Activated CD4-positive, alpha-beta T cell treated with anti-CD3 and anti-CD28 coated beads, Interleukin-2, Interleukin-4, amounts not matched to agents 100 ng/mL and 50 ng/mL, durations not matched to agents 16 hours and 8 hours (primary cell): ENCODE results near the gene ALK.
"Not testable (repeated sequence)": the region's sequence is repeated elsewhere in the genome, so short reads cannot be mapped to it uniquely, and the experiment has no call there.

Experiments used
- DNase-seq: peaks from one replicate; pipeline ENCODE4 v3.0.0-alpha.2; 2020; ENCODE audit warnings: low spot score

ALK gene

GRCh38 chr2:29755829-29756228, 165.6 kb downstream of the ALK start:
- DNase-seq = no peak

GRCh38 chr2:29755233-29755632, 166.2 kb downstream of the ALK start:
- no peak for DNase-seq

- DNase-seq = no peak
These were observed 167.5 kb downstream of the ALK start for GRCh38 chr2:29753671-29754444.

GRCh38 chr2:29751390-29751789, 170.0 kb downstream of the ALK start:
- DNase-seq = no peak

- DNase-seq = not testable (repeated sequence)
These were observed 170.9 kb downstream of the ALK start for GRCh38 chr2:29750463-29750862.

- no peak for DNase-seq
These were observed 171.5 kb downstream of the ALK start for GRCh38 chr2:29749843-29750242.

GRCh38 chr2:29749041-29749440, 172.3 kb downstream of the ALK start:
- no peak for DNase-seq

GRCh38 chr2:29747786-29748470, 173.5 kb downstream of the ALK start:
- DNase-seq = no peak

GRCh38 chr2:29744976-29745375, 176.4 kb downstream of the ALK start:
- no peak for DNase-seq

GRCh38 chr2:29743516-29743915, 177.9 kb downstream of the ALK start:
- no peak for DNase-seq

- no peak for DNase-seq
These were observed 178.7 kb downstream of the ALK start for GRCh38 chr2:29742656-29743055.

GRCh38 chr2:29741132-29741531, 180.3 kb downstream of the ALK start:
- DNase-seq = no peak

- no peak for DNase-seq
These were observed 187.4 kb downstream of the ALK start for GRCh38 chr2:29733965-29734364.

- no peak for DNase-seq
These were observed 188.2 kb downstream of the ALK start for GRCh38 chr2:29733213-29733612.

- DNase-seq = no peak
These were observed 189.4 kb downstream of the ALK start for GRCh38 chr2:29731948-29732347.

GRCh38 chr2:29729932-29730331, 191.5 kb downstream of the ALK start:
- DNase-seq = no peak

GRCh38 chr2:29729401-29729800, 192.0 kb downstream of the ALK start:
- no peak for DNase-seq

GRCh38 chr2:29726976-29727375, 194.4 kb downstream of the ALK start:
- no peak for DNase-seq

GRCh38 chr2:29725610-29726009, 195.8 kb downstream of the ALK start:
- no peak for DNase-seq

GRCh38 chr2:29724282-29724681, 197.1 kb downstream of the ALK start:
- no peak for DNase-seq

GRCh38 chr2:29723255-29724001, 198.0 kb downstream of the ALK start:
- DNase-seq = peak; percentile 1

- no peak for DNase-seq
These were observed 201.7 kb downstream of the ALK start for GRCh38 chr2:29719639-29720038.
